Sigmoid colon (tissue), 7 donors: ENCODE results near the gene ZBED4. TPM values are rescaled to one million over a fixed set of nuclear protein-coding genes. Genes with fewer than 3 reads are reported as not detected.

Source experiments
- DNase-seq: peaks from one replicate; pipeline ENCODE4 v3.0.0-alpha.2; 2019
- H3K27ac ChIP-seq, 4 donors: fragments of 200-600 bp; sonication (generic); one replicate each; pipeline ENCODE4 v1.5.1; 2016 to 2019; ENCODE audit warnings: mild to moderate bottlenecking in 1 of 4
- H3K27me3 ChIP-seq, 3 donors: fragments of 200-600 bp; sonication (generic); one replicate each; pipeline ENCODE4 v1.5.1; 2019; ENCODE audit warnings: mild to moderate bottlenecking in 1 of 3
- H3K36me3 ChIP-seq, 4 donors: fragments of 200-600 bp; sonication (generic); one replicate each; pipeline ENCODE4 v1.5.1; 2016 to 2019
- H3K4me1 ChIP-seq, 4 donors: fragments of 200-600 bp; sonication (generic); one replicate each; pipeline ENCODE4 v1.5.1; 2017 to 2019
- H3K4me3 ChIP-seq, 4 donors: fragments of 200-600 bp; sonication (generic); one replicate each; pipeline ENCODE4 v1.5.1; 2017 to 2019; ENCODE audit warnings: mild to moderate bottlenecking in 2 of 4, moderate library complexity in 1 of 4
- H3K9me3 ChIP-seq, 4 donors: fragments of 200-600 bp in 3 of 4; sonication (generic) in 3 of 4; one replicate each; pipeline versions ENCODE4 v1.5.1 to v1.6.1; 2013 to 2019
- CTCF ChIP-seq, 4 experiments: fragments of 450-650 bp in 3 of 4; fragments of 200-600 bp in 1 of 4; IDR thresholded peaks; one replicate each; pipeline ENCODE4 v1.5.1; 2016 to 2019; ENCODE audit warnings: antibody characterized with exemption in 4 of 4, mild to moderate bottlenecking in 3 of 4, moderate library complexity in 2 of 4
- EP300 ChIP-seq, 4 donors: sonication (generic); formaldehyde crosslinking; IDR thresholded peaks; one replicate each; pipeline ENCODE4 v1.6.1; 2017; ENCODE audit warnings: antibody characterized with exemption in 4 of 4
- POLR2A ChIP-seq, 2 donors: fragments of 450-650 bp; IDR thresholded peaks; one replicate each; pipeline ENCODE4 v1.6.1; 2016; ENCODE audit warnings: antibody characterized with exemption in 2 of 2, mild to moderate bottlenecking in 2 of 2, moderate library complexity in 2 of 2
- POLR2AphosphoS5 ChIP-seq, 4 donors: sonication (generic); formaldehyde crosslinking; IDR thresholded peaks; one replicate each; pipeline ENCODE4 v1.6.1; 2017; ENCODE audit warnings: antibody characterized with exemption in 4 of 4
- WGBS, 2 donors: extraction: QIAGEN DNeasy Blood & Tissue Kit; methylation state at CpG; one replicate each; pipeline ENCODE4 v1.1.7; 2013; 5-methylcytosine and 5-hydroxymethylcytosine counted together
- intact Hi-C: fragments of 100-400 bp; cut with DNase I; formaldehyde crosslinking; loops from one replicate; pipeline ENCODE4 v1.15.1; 2023
- polyA plus RNA-seq, 3 donors: library from polyadenylated mRNA; stranded (reverse); fragments of 200-250 nt; gene quantifications; one replicate each; pipeline ENCODE4 v1.2.3, GENCODE V29; 2013
- total RNA-seq, 4 donors: library from RNA; depleted of rRNA; stranded (reverse); fragments of >200 nt; gene quantifications; one replicate each; pipeline ENCODE4 v1.1.0, GENCODE V29; 2016
- donor health status: healthy with polysubstance abuse.
- donor health status: Bipolar disorder and iron deficiency.
- donor health status: healthy.

The ZBED4 gene
- total and polyA plus RNA-seq, 7 donors, result 2.4 to 10.5 (median 4.6) TPM

- H3K9me3 ChIP-seq, result no peaks in the 10 kb centered on the region
- no peak overlapping the region for H3K4me3 ChIP-seq
- peaks cover 0 to 10% (median 0%) of the 10 kb centered on the region in 4 donors for H3K36me3 ChIP-seq
- intact Hi-C loops, result loop anchor here (1.0 to 10.0 kb wide), 5 partner anchors 43 to 272 kb away; partner anchors contain the start of genes SELENOO and TRABD
- 52 to 72% methylated on average over 21 of the region's 21 CpGs for WGBS, 2 donors
- no peak overlapping the region for H3K27ac ChIP-seq
- TF ChIP-seq EP300 (IDR thresholded peaks at IDR 0.05), result no peak
- no peak for TF ChIP-seq POLR2A (IDR thresholded peaks at IDR 0.05)
- TF ChIP-seq CTCF (IDR thresholded peaks at IDR 0.05), result no peak
- no peak for TF ChIP-seq POLR2AphosphoS5 (IDR thresholded peaks at IDR 0.05)
- H3K4me1 ChIP-seq, result peaks cover 0 to 36% (median 30%) of the 10 kb centered on the region in 4 donors
- no peak for DNase-seq
- peaks cover 7 to 17% (median 13%) of the 10 kb centered on the region in 3 donors for H3K27me3 ChIP-seq
These were observed 76.4 kb downstream of the ZBED4 start for GRCh38 chr22:49929994-49930575.

- H3K4me1 ChIP-seq, result peaks cover 0 to 37% (median 34%) of the 10 kb centered on the region in 4 donors
- H3K27me3 ChIP-seq, result peaks cover 7 to 17% (median 13%) of the 10 kb centered on the region in 3 donors
- no peak overlapping the region for H3K4me3 ChIP-seq
- H3K9me3 ChIP-seq, result no peaks in the 10 kb centered on the region
- no peak for DNase-seq
- peaks cover 0 to 4% (median 0%) of the 10 kb centered on the region in 4 donors for H3K36me3 ChIP-seq
- WGBS, 2 donors, result 37 to 53% methylated on average over 14 of the region's 14 CpGs
- intact Hi-C loops, result loop anchor here (2.0 to 5.0 kb wide), 2 partner anchors 42 to 271 kb away; partner anchors contain the start of gene SELENOO
- TF ChIP-seq CTCF (IDR thresholded peaks at IDR 0.05) (peak in 2 of 4 experiments; percentile 26 to 34), POLR2AphosphoS5 (IDR thresholded peaks at IDR 0.05) (peak in 1 of 4 donors; percentile 46), EP300 (IDR thresholded peaks at IDR 0.05) (no peak), POLR2A (IDR thresholded peaks at IDR 0.05) (no peak)
- H3K27ac ChIP-seq, result peak overlapping the region in 2 of 4 donors; percentile 44 to 47
These were observed 77.2 kb downstream of the ZBED4 start for GRCh38 chr22:49930596-49931412.

GRCh38 chr22:49933236-49934159 is 79.9 kb downstream of the ZBED4 start:
- WGBS, 2 donors, result 80 to 84% methylated on average over 27 of the region's 27 CpGs
- Histone ChIP-seq H3K36me3 (no peaks in the 10 kb centered on the region), H3K9me3 (no peaks in the 10 kb centered on the region), H3K27me3 (peaks cover 7 to 14% (median 9%) of the 10 kb centered on the region in 3 donors), H3K4me3 (no peak overlapping the region), H3K4me1 (peaks cover 0 to 57% (median 55%) of the 10 kb centered on the region in 4 donors), H3K27ac (peak overlapping the region; percentile 88 to 96 (median 90))
- TF ChIP-seq POLR2A (IDR thresholded peaks at IDR 0.05) (no peak), EP300 (IDR thresholded peaks at IDR 0.05) (peak in 1 of 4 donors; percentile 31), POLR2AphosphoS5 (IDR thresholded peaks at IDR 0.05) (peak; percentile 28 to 47 (median 44)), CTCF (IDR thresholded peaks at IDR 0.05) (no peak)
- peak; percentile 94 for DNase-seq
- intact Hi-C loops, result loop anchor here (5.0 kb wide), 1 partner anchor 269 kb away; the partner anchor contains the start of gene SELENOO
